ENCODE results near the gene IFRD2.
"Not testable (repeated sequence)": the region's sequence is repeated elsewhere in the genome, so short reads cannot be mapped to it uniquely, and the experiment has no call there.

Gene IFRD2

DNA sequence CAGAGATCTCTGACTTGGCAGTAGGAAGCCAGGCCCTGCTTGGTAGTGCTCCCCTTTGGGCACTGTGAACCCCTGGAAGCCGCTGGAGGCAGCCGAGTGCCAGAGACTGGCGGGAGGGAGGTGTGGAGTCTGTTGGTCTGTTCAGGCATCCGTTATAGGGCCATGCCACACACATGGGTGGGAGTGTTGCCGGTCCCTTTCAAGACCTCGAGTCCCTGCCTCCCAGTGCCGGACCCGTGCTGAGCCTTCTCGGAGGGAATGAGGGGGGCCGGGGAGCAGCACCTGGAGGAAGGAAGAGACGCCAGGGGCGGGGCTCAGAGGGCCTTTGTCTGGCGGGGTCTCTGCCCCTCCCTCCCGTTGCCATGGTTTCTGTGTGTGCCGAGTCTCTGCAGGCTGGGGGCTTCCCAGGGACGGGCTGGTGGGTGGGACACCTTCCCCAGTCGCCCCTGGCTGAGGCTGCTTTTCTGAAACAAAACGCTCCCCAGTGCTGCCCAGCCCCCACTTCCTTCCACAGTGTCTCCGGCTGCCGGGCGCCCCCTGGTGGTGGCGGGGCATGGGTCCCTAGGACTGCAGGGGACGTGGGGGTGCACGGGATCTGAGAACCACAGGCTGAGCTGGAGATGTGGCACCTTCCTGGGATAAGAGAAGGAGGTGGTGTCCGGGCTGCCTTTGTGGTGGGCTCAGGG is 46.3 kb downstream of the IFRD2 start:
- peak; percentile 98 for DNase-seq

DNA sequence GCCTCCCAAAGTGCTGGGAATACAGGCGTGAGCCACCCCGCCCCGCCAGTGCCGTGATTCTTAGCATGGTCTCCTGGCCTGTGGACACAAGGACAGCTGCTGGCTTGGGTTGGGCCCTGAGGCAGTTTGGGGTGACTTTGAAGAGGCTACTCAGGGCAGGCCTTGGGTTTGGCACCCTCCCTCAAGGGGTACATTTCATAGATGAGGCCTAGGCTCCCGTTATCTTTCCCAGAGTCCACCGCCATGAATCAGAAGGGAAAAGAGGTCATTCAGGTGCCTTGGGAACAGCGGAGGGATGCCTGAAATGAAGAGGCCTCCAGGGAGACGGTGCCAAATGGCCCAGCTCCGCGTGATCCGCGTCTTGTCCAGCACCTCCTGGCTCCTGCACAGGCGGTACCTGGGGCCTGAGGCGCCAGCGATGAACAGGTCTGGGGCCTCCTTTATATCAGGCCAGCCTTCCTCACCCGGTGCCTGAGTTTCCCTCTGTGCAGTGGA is 46.9 kb downstream of the IFRD2 start:
- no peak for DNase-seq

- not testable (repeated sequence) for DNase-seq
Measured at GRCh38 chr3:50244813-50245212, 47.4 kb downstream of the IFRD2 start.

GRCh38 chr3:50243543-50243895 is 48.7 kb downstream of the IFRD2 start:
- no peak for DNase-seq

DNA sequence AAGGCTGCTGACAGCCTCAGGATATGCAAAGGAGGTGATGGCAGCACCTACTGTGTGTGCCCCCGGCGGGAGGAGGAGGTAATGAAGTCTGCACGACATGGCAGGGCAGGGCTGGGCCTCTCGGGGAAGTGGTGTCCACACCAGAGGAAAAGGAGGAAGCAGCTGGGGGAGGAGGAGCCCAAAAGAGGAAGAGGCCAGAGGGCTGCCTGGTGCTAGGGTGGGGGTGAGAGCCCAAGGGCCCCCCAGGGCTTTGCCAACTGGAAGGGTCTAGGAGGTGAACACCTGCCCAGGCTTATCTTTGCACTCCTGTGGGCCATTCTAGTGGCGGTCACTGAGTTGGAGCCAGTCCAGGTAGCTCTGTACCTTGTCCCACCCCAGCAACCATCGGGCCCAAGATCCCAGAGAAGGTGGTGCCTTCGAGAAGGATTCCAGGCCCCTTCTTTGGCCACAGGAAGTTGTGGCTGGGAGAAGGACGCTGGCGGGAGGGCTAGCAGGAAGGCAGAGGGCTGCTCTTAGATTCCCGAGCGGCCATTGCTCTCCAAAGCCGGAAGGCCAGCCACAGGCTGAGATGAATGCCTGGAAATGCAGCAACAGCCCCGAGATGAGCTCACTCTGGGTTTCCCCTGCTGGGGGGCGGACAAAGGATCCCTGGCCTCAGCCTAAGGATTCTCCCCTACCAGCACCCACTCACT is 49.2 kb downstream of the IFRD2 start:
- peak; percentile 45 for DNase-seq

DNA sequence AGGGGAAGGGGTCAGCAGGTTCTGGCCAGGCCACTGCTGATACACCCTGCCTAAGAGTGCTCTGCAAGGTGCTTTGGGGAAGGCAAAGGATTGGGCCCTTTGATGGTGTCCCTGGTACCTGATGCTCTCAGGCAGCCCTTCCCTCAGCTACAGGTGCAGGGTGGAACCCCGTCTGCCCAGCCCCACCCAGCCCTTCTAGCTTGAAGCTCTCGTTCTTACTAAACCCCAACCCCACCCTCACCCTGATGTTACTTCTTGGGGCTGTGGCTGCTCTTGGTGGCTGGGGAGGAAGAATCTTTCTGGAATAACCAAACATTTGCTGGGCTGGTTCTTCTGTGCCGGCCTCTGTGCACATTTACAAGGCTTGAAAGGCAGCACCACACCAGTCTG is 49.9 kb downstream of the IFRD2 start:
- DNase-seq = no peak

DNA sequence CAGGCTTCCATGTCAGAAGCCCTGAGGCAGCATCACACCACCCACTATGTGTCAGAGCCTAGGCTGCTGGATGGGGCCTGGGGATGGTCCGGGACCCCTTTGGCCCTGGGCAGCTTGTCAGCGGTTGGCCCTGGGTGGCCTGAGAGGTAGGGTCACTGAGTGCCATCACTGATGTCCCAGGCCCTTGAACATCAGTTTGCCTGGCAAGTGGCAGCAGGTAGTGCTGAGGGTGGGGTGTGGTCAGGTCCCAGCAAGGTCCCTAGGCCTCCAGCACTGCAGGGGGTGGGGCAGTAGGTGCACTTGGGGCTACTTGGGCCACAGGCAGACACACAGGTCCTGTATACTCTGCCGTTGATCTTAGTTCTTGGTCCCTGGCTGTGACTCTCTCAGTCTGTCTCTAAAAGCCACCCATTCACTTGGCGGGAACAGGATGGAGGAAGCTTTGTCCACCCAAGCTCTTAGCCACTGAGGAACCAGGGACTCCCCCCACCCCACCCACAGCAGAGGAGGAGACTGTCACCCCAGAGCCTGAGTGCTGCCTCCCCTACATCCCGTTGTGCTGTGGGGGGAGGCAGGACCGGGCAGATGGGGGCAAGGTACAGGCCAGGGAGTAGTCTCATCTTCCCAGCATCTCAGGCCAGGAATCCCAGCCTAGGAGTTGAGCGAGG is 50.4 kb downstream of the IFRD2 start:
- no peak for DNase-seq

DNA sequence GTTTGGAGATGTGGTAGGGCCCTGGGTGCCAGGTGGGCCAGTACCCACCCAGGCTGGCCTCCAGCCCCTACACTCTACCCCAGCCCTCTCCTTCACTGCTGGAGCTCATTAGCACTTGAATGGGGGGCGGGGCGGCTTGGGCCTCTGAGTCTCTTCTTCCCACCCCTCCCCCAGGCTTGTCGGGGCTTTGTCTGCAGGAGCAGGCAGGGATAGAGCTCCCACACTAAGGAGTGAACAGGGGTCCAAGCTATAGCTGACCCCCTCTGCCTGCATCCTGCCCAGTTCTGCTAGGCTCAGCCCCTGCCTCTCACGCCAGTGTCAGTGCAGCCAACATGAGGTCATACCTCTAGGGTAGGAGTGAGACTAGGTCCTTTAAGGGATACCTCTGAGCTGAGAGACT is 51.1 kb downstream of the IFRD2 start:
- DNase-seq = no peak

DNA sequence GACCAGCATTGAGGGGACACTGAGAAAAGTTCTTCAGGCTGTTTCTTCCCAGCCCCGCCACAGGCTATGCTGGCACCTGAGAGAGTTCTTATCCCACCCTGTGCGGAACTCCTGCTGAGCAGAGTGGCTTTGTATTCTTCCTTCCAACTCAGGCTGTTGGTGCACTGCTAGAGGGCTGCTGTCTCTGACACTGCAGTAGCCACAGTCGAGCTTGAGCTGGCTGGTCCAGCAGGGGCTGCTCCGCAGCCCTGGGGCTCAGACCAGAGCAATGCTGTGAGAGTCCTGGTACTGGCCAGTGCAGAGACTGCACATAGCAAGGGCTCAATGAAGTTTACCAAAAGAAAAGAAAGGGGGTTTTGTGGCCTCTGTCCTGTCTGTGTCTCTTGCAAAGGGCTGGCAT is 52.6 kb downstream of the IFRD2 start:
- no peak for DNase-seq

DNA sequence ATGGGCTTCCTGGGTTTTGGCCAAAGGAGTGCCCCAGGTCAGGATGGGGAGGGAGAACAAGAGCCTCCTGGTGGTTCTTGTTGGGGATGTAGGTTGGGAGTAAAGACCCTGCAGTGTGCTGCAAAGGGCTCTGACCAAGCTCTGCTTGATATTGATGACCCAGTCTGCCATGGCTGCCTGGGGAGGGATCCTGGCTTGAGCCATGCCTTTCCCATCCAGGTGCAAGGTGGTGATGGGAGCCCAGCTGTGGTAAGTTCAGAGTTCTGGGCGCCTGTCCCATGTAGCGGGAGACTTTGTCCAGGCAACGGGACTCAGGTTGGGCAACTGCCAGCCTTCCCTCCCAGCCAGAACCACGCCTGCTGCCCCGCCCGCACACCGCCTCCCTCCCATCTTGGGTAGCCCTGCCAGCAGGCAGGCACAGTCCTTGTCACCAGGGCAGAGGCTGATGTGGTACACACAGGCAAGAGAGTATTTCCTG is 53.6 kb downstream of the IFRD2 start:
- DNase-seq = no peak

DNA sequence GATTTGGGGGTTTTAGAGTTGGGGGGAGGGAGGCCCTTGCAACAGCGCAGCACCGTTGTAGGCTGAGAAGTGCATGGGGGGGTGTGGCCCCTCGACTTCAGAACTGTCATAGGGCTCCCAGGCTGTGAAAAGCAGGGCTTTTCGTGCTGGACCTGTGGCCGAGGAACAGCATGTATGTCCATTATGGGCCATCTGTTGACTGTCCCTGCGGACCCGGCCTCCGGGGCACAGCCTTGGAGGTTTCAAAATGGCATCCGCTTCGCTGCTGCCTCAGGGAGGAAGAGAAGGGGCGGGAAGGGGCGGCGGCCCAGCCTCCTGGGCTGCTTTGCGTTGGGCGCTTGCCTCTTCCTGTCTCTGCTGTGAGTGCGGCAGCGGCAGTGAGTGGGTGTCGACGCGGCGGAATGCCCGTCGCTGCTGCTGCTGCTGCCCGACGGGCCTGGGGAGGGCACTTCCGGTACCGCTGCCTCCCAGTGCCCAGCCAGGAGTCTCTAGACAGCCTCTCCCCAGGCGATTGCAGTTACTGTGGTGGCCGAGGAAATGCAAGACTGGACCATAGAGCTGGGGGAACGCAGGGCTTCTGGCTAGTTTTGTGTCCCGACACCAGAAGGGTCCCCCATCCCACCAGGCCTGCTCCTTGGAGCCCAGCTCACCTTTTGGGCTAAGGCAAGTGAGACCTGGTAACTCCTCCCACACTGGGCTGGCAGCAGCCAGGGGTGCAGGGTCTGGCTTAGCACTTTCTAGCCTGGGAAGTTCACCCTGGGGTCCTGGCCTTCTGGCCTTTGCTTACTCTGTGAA is 54.3 kb downstream of the IFRD2 start:
- DNase-seq = peak; percentile 87
